GM12874 (cell line): ENCODE measurements around the gene ZSWIM4.
A peak's percentile ranks its signal among the peaks of the same experiment; 100 is the strongest.

ENCODE experiments used
- TF ChIP-seq, protein P1 (sequence below): IDR thresholded peaks from 2 replicates; pipeline ENCODE4 v1.5.1; 2011; ENCODE audit warnings: low read depth, mild to moderate bottlenecking, control low read depth, low read length, moderate library complexity; ENCODE audit not compliant: insufficient read depth

The ZSWIM4 gene

DNA sequence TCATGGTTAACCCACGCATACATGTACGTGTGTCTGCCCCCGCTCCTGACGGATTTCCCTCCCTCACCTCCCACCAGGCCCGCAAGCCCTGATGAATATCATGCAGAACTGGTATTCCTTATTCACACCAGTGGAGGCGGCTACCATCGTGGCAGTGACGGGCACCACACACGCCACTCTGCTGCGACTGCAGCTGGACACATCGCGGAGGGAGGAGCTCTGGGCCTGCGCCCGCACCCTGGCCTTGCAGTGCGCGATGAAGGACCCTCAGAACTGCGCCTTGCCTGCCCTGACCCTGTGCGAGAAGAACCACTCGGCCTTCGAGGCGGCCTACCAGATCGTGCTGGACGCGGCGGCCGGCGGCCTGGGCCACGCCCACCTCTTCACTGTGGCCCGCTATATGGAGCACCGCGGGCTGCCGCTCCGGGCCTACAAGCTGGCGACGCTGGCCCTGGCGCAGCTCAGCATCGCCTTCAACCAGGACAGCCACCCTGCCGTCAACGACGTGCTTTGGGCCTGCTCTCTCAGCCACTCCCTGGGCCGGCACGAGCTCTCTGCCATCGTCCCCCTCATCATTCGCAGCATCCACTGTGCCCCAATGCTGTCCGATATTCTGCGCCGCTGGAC lies 35.0 kb downstream of the ZSWIM4 start:
- TF ChIP-seq, protein P1, sequence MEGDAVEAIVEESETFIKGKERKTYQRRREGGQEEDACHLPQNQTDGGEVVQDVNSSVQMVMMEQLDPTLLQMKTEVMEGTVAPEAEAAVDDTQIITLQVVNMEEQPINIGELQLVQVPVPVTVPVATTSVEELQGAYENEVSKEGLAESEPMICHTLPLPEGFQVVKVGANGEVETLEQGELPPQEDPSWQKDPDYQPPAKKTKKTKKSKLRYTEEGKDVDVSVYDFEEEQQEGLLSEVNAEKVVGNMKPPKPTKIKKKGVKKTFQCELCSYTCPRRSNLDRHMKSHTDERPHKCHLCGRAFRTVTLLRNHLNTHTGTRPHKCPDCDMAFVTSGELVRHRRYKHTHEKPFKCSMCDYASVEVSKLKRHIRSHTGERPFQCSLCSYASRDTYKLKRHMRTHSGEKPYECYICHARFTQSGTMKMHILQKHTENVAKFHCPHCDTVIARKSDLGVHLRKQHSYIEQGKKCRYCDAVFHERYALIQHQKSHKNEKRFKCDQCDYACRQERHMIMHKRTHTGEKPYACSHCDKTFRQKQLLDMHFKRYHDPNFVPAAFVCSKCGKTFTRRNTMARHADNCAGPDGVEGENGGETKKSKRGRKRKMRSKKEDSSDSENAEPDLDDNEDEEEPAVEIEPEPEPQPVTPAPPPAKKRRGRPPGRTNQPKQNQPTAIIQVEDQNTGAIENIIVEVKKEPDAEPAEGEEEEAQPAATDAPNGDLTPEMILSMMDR = no peak

DNA sequence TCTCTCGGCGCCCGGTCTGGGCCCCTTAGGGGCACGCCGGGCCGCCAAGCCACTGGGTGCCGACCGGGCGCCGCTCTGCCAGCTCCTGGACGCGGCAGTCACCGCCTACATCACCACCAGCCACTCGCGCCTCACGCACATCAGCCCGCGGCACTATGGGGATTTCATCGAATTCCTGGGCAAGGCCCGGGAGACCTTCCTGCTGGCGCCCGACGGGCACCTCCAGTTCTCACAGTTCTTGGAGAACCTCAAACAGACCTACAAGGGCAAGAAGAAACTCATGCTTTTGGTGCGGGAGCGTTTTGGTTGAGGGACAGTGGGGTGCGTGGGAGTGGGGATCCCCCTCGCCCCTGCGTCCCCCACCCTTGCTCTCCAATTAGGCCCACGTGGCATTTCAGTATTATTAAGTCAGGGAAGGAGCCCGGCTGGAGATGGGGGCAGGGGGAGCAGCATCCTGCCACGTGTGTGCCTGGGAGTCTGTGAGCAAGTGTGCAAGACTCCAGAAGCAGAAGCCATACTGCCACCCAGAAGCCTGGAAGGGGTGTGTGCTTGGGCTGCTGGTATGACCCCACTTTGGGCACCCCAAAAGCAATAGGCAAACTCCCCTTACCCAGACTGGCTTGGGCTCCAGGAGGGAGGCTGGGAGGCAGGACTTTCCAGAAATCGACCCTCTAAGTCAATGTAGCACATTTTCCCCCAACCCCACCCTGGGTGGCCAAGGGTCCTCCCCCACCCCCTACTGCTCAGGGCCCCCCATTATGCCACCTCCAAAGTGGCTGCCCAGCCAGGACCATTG lies 35.7 kb downstream of the ZSWIM4 start:
- TF ChIP-seq, protein P1 = no peak

DNA sequence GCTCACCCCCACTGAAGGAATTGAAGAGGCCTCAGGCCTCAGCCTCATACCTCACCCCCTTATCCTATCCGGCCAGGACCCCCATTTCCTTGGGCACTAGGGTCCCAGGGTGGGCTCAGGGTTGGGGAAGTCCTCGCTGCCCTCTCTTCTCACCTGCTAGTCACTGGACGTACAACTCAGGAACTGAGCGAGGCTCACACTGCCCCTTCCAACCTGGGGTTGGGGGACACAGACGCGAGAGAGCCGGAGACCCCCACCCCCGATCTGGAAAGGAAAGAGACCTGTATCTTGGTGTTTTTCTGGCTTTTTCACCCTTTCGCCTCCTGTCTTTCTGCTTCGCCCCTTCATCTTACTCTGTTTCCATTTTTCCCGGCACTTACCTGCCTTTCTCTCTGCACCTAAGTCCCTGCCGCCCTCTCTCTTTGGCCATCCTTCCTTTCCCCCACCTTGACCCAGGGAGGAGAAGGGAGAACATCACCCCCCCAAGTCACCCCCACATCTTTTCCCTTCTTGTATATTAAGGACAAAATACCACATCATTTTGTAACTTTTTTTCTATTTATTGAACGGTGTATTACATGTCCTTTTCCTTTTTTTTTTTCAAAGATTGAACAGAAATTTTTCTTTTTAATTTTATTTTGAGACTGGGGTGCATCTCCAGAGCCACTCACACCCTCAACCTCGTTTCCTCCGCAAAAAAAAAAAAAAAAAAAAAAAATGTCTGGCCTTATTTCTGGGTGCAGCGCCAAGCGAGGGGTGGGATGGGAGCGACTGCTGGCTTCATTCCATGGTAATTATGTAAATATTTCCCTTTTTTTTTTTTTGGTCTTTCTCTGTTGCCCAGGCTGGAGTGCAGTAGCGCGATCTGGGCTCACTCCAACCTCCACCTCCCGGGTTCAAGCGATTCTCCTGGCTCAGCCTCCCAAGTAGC lies 36.6 kb downstream of the ZSWIM4 start:
- TF ChIP-seq, protein P1 = no peak

DNA sequence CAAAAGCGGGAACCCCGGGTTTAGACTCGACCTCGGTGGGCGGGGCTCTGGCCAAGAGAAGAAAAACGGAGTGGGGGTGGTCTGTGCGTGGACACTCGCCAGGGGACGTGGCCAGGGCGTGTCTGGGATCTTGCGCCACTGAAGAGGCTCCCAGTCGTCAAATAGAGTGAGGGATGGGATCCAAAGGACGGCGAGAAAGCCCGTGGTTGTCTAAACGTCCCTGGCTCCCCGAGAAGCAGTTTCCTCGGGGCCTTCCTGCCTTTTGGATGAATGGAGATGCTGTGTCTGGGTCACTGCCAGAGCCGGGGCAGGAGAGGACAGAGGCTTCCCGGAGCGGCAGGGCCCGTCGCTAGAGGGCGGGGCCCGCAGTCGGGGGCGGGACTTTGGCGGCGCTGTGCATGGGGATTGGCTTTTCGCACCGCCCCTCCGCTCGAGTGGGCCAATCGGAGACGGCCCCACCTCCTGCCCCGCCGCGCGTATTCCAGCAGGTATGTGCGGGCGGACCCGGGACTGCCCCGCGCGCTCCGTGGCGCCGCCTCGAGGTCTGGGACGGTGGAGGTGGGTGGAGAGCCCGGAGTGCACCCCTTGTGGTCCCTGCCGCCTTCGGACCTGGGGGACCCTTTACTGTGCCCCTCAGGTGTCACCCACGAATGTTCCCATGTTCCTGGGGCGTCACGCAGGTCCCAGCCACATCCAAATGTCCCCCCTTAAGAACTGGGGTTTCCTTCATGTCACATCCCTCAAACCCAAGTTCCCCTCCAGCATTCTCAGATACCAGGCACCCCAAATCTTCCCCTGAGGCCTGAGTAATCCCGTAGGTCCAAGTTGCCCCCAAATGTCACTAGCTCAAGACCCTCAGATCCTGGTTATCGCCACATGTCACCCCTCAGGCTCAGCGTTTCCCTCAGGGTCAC lies 38.3 kb downstream of the ZSWIM4 start:
- TF ChIP-seq, protein P1 = peak; percentile 61; the same call in 1 of the 2 replicates

DNA sequence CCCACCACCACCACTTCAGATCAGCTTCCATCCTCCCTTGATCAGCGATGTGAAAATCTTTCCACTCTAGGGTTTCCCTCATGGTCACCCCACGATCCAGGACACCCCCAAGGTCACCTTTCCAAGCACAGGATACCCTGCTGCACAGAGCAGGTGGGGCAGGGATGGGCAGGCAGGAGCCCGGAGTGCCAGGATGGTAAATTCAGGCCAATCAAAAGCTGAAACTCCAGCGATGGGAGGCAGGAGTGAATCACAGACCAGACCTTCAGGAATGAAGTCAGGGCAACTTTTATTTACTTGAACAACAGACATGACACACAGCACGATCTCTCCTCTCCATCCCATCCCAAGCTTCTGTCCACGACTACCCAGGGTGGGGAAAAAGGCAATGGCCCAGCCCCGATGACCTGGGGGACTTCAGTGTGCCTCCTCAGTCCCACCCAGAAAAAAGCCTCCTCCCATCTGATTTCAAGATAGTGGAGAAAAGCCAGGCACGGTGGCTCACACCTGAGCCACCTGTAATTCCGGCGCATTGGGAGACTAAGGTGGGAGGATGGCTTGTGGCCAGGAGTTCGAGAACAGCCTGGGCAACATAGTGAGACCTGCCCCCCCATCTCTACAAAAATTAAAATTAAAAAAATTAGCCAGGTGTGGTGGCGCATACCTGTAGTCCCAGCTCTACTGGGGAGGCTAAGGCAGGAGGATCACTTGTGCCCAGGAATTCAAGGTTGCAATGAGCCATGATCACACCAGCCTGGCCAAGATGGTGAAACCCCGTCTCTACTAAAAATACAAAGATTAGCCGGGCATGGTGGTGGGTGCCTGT lies 39.2 kb downstream of the ZSWIM4 start:
- TF ChIP-seq, protein P1 = no peak

DNA sequence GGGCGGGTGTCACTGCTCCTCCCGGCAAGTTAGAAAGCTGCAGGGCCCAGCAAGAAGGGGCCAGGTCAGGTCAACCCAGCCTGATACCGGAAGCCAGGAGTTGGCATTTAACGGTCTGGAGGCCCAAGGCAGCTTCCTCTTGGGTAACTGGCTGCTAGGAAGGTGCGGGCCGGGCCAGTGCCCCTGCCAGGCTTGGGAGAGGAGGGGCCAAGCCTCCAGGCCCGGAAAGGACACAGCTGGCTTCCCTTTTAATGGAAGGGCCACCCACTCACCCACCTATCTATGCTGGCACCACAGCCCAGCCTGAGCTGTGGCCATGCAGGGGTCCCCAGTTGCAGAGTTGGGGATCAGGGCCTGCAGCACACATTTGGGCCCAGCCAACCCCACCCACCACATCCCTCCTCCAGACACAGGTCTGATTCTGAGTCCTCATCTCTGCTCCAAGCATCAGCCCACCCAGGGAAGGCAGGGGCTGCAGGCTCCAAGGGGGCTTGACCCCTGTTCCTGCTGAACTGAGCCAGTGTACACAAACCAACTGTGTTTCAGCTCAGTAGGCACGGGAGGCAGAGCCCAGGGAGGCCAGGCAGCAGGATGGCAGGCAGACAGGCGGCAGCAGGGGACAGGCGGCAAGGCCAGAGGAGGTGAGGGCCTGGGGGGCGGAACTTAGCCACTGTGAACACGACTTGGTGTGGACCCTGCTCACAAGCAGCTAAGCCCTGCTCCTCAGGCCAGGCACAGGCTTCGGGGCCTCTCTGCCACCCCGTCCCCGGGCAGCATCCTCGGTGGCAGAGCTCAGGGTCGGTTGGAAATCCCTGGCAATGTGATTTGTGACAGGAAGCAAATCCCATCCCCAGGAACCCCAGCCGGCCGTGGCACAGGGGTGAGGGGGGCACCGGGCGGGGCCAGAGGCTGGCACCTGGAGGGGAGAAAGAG lies 40.8 kb downstream of the ZSWIM4 start:
- TF ChIP-seq, protein P1 = no peak
